ENCODE results near the gene SYT10. TPM values are rescaled to one million over a fixed set of nuclear protein-coding genes. Genes with fewer than 3 reads are reported as not detected.

SYT10 gene
- total and polyA plus RNA-seq, 10 donors = 0.03 TPM; not detected in 9

GRCh38 chr12:33440477-33440876, 858 bp upstream of the SYT10 start:
- Histone ChIP-seq H3K27me3 (replicated peaks in 1 of 7) (peaks cover 0 to 48% (median 19%) of the 10 kb centered on the region in 7 donors), H3K4me3 (no peak overlapping the region), H3K4me1 (peaks cover 0 to 17% (median 11%) of the 10 kb centered on the region in 6 donors), H3K36me3 (no peaks in the 10 kb centered on the region), H3K9me3 (no peaks in the 10 kb centered on the region), H3K27ac (no peak overlapping the region)
- intact Hi-C loops (cut with DNase I; ENCODE audit: low total_unique reads) = no loop called here
- DNase-seq = no peak
- TF ChIP-seq POLR2A (IDR thresholded peaks at IDR 0.05) (no peak), POLR2AphosphoS5 (IDR thresholded peaks at IDR 0.05) (no peak), CTCF (IDR thresholded peaks at IDR 0.05 in 8 of 11, conservative IDR thresholded peaks at IDR 0.05 in 3 of 11) (no peak)
- WGBS, 5 donors = 88 to 94% (median 93%) methylated on average over 9 of the region's 9 CpGs

GRCh38 chr12:33438851-33439586, 600 bp downstream of the SYT10 start:
- no peak overlapping the region for H3K27ac ChIP-seq
- intact Hi-C loops (cut with DNase I; ENCODE audit: low total_unique reads) = no loop called here
- peaks cover 0 to 48% (median 19%) of the 10 kb centered on the region in 7 donors for H3K27me3 ChIP-seq (replicated peaks in 1 of 7)
- TF ChIP-seq POLR2A (IDR thresholded peaks at IDR 0.05) (no peak), CTCF (IDR thresholded peaks at IDR 0.05 in 8 of 11, conservative IDR thresholded peaks at IDR 0.05 in 3 of 11) (no peak), POLR2AphosphoS5 (IDR thresholded peaks at IDR 0.05) (no peak)
- H3K4me1 ChIP-seq = peaks cover 0 to 17% (median 11%) of the 10 kb centered on the region in 6 donors
- WGBS, 5 donors = 4 to 20% (median 6%) methylated on average over 59 to 68 of the region's 68 CpGs
- peak; percentile 64 for DNase-seq
- no peaks in the 10 kb centered on the region for H3K36me3 ChIP-seq
- peak overlapping the region; percentile 27 to 69 (median 46) for H3K4me3 ChIP-seq
- no peaks in the 10 kb centered on the region for H3K9me3 ChIP-seq

GRCh38 chr12:33438025-33438772, 1.4 kb downstream of the SYT10 start:
- no peak for DNase-seq
- peaks cover 0 to 17% (median 11%) of the 10 kb centered on the region in 6 donors for H3K4me1 ChIP-seq
- H3K27ac ChIP-seq = no peak overlapping the region
- no peaks in the 10 kb centered on the region for H3K9me3 ChIP-seq
- H3K4me3 ChIP-seq = no peak overlapping the region
- TF ChIP-seq POLR2A (IDR thresholded peaks at IDR 0.05) (no peak), CTCF (IDR thresholded peaks at IDR 0.05 in 8 of 11, conservative IDR thresholded peaks at IDR 0.05 in 3 of 11) (no peak), POLR2AphosphoS5 (IDR thresholded peaks at IDR 0.05) (no peak)
- WGBS, 5 donors = 14 to 28% (median 19%) methylated on average over 28 of the region's 28 CpGs
- H3K27me3 ChIP-seq (replicated peaks in 1 of 7) = peaks cover 0 to 48% (median 19%) of the 10 kb centered on the region in 7 donors
- H3K36me3 ChIP-seq = no peaks in the 10 kb centered on the region
- intact Hi-C loops (cut with DNase I; ENCODE audit: low total_unique reads) = no loop called here

- Histone ChIP-seq H3K9me3 (no peaks in the 10 kb centered on the region), H3K4me3 (no peak overlapping the region), H3K36me3 (no peaks in the 10 kb centered on the region), H3K27ac (no peak overlapping the region), H3K27me3 (replicated peaks in 1 of 7) (peaks cover 0 to 43% (median 19%) of the 10 kb centered on the region in 7 donors), H3K4me1 (peaks cover 0 to 17% (median 11%) of the 10 kb centered on the region in 6 donors)
- no peak for DNase-seq
- 59 to 67% (median 63%) methylated on average over 7 of the region's 7 CpGs for WGBS, 5 donors
- no peak for TF ChIP-seq POLR2A (IDR thresholded peaks at IDR 0.05)
- no peak for TF ChIP-seq POLR2AphosphoS5 (IDR thresholded peaks at IDR 0.05)
- TF ChIP-seq CTCF (IDR thresholded peaks at IDR 0.05 in 8 of 11, conservative IDR thresholded peaks at IDR 0.05 in 3 of 11) = no peak
- intact Hi-C loops (cut with DNase I; ENCODE audit: low total_unique reads) = no loop called here
These were observed 2.0 kb downstream of the SYT10 start for GRCh38 chr12:33437598-33437997.

All from spleen (tissue), 11 donors.